Panc1 (cell line): ENCODE data around the gene DYNAP. TPM values are rescaled to one million over a fixed set of nuclear protein-coding genes. Genes with fewer than 3 reads are reported as not detected.

Experiments used
- ATAC-seq: fragments of 200-7000 bp; cut with Tn5 transposase; 2 replicates; pipeline ENCODE4 v1.9.1; 2020; ENCODE audit warnings: mild to moderate bottlenecking, moderate library complexity
- BruUV-seq: library from RNA; stranded (reverse); fragments of 400-500 nt; replicated peaks from 2 replicates; lab custom pipeline; 2021; lab: Mats Ljungman, UMichigan
- CTCF ChIA-PET: fragments of 300-600 bp; sonication (Branson Sonifier 250); formaldehyde crosslinking; loops from one replicate; lab custom pipeline; 2022; ENCODE audit warnings: antibody characterized with exemption; lab: Charles Lee
- POLR2A ChIA-PET: fragments of 300-600 bp; sonication (Branson Sonifier 250); formaldehyde crosslinking; loops from one replicate; lab custom pipeline; 2022; ENCODE audit warnings: antibody characterized with exemption; lab: Charles Lee
- DNase-seq: peaks from one replicate; pipeline ENCODE4 v3.0.0-alpha.2; 2010; ENCODE audit warnings: low read depth, low spot score
- H3K27ac ChIP-seq: 2 replicates; pipeline ENCODE4 v1.5.1; 2011; ENCODE audit warnings: mild to moderate bottlenecking, low read length, inconsistent platforms
- H3K27me3 ChIP-seq: fragments of 200-500 bp; sonication (Bioruptor generic); 2 replicates; pipeline ENCODE4 v1.6.0; 2014; ENCODE audit warnings: low read length, inconsistent platforms; ENCODE audit not compliant: control insufficient read depth, insufficient read depth
- H3K36me3 ChIP-seq: fragments of 200-500 bp; sonication (Bioruptor generic); 2 replicates; pipeline ENCODE4 v1.5.1; 2014; ENCODE audit warnings: inconsistent platforms, mild to moderate bottlenecking, low read length, moderate library complexity; ENCODE audit not compliant: control insufficient read depth, insufficient read depth
- H3K4me1 ChIP-seq: 2 replicates; pipeline ENCODE4 v1.5.1; 2011; ENCODE audit warnings: inconsistent platforms, mild to moderate bottlenecking, low read length, moderate library complexity; ENCODE audit not compliant: control insufficient read depth, insufficient read depth
- H3K4me3 ChIP-seq, 2 experiments: 2 replicates each; pipeline ENCODE4 v1.5.1; 2011 to 2012; ENCODE audit warnings: low read depth in 2 of 2, low read length in 2 of 2, mild to moderate bottlenecking in 2 of 2, inconsistent platforms in 1 of 2, moderate library complexity in 1 of 2
- H3K9me3 ChIP-seq: fragments of 200-500 bp; sonication (Bioruptor generic); 2 replicates; pipeline ENCODE4 v1.5.1; 2014; ENCODE audit warnings: low read depth, mild to moderate bottlenecking, inconsistent platforms, low read length, moderate library complexity; ENCODE audit not compliant: control insufficient read depth, insufficient read depth
- POLR2AphosphoS5 ChIP-seq: IDR thresholded peaks from 2 replicates; pipeline ENCODE4 v1.6.1; 2012; ENCODE audit warnings: mild to moderate bottlenecking, low read depth, low read length, moderate library complexity
- SIN3A ChIP-seq: IDR thresholded peaks from 2 replicates; pipeline ENCODE4 v1.6.1; 2012; ENCODE audit warnings: low read depth, mild to moderate bottlenecking, low read length, moderate library complexity, borderline replicate concordance; ENCODE audit not compliant: insufficient read depth
- TCF7L2 ChIP-seq: IDR thresholded peaks from 2 replicates; pipeline ENCODE4 v1.6.1; 2011; ENCODE audit warnings: mild to moderate bottlenecking, low read depth, low read length, inconsistent platforms
- in situ Hi-C: cut with HindIII; loops from 2 replicates; pipeline ENCODE4 v1.10.0; 2016; ENCODE audit warnings: low sequenced_read_pairs, low pct_unique_long_range_greater_than_20kb
- intact Hi-C: fragments of 100-400 bp; cut with micrococcal nuclease; formaldehyde crosslinking; loops from one replicate; pipeline ENCODE4 v1.10.0; 2022; ENCODE audit not compliant: unreplicated experiment
- total RNA-seq: library from RNA; stranded (reverse); gene quantifications from one replicate; pipeline ENCODE4 v1.2.1, GENCODE V29; 2021; ENCODE audit not compliant: unreplicated experiment
- TF ChIP-seq, protein P1 (sequence below), 2 experiments: IDR thresholded peaks; 2 replicates each; pipeline ENCODE4 v1.6.1; 2011 to 2012; ENCODE audit warnings: low read depth in 2 of 2, control low read depth in 1 of 2, low read length in 1 of 2, mild to moderate bottlenecking in 1 of 2, moderate library complexity in 1 of 2; ENCODE audit not compliant: insufficient read depth in 1 of 2
- TF ChIP-seq, protein P2 (sequence below): fragments of 450-650 bp; IDR thresholded peaks from 2 replicates; pipeline ENCODE4 v1.5.1; 2017; ENCODE audit warnings: mild to moderate bottlenecking

DYNAP gene
- total RNA-seq, 1 experiment from 2014 or later: not detected

DNA sequence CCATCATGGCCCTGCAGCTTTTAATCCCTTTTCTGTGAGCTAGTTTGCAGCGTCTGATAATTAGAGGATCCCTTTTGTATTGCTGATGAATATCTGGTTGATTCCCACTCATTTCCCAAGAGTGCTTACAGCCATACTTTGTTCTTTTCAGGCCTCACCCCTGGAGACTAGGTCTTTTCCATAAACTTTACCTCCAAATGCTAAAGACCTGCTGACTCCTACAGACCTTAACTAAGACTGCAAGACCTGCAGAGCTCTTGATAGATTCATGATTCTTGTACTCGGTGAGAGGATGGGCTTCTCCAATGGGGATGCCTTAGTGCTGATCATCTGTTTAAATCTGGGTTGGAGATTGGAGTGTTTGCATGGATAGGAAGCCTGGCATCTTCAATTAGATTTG lies 33.1 kb upstream of the DYNAP start:
- CTCF ChIA-PET: no interaction called here
- DNase-seq: no peak
- Histone ChIP-seq H3K27me3 (no peaks in the 10 kb centered on the region), H3K9me3 (no peaks in the 10 kb centered on the region), H3K4me1 (no peaks in the 10 kb centered on the region), H3K4me3 (no peak overlapping the region), H3K27ac (no peak overlapping the region), H3K36me3 (no peaks in the 10 kb centered on the region)
- in situ Hi-C loops (no loop called here), intact Hi-C loops (loop anchor here (10.0 kb wide), 1 partner anchor 87 kb away; no protein-coding TSS in a partner anchor)
- ATAC-seq: no peak
- no peak for TF ChIP-seq TCF7L2
- TF ChIP-seq POLR2AphosphoS5: no peak
- TF ChIP-seq, protein P1, sequence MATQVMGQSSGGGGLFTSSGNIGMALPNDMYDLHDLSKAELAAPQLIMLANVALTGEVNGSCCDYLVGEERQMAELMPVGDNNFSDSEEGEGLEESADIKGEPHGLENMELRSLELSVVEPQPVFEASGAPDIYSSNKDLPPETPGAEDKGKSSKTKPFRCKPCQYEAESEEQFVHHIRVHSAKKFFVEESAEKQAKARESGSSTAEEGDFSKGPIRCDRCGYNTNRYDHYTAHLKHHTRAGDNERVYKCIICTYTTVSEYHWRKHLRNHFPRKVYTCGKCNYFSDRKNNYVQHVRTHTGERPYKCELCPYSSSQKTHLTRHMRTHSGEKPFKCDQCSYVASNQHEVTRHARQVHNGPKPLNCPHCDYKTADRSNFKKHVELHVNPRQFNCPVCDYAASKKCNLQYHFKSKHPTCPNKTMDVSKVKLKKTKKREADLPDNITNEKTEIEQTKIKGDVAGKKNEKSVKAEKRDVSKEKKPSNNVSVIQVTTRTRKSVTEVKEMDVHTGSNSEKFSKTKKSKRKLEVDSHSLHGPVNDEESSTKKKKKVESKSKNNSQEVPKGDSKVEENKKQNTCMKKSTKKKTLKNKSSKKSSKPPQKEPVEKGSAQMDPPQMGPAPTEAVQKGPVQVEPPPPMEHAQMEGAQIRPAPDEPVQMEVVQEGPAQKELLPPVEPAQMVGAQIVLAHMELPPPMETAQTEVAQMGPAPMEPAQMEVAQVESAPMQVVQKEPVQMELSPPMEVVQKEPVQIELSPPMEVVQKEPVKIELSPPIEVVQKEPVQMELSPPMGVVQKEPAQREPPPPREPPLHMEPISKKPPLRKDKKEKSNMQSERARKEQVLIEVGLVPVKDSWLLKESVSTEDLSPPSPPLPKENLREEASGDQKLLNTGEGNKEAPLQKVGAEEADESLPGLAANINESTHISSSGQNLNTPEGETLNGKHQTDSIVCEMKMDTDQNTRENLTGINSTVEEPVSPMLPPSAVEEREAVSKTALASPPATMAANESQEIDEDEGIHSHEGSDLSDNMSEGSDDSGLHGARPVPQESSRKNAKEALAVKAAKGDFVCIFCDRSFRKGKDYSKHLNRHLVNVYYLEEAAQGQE (IDR thresholded peaks at IDR 0.05; ENCODE audit: insufficient read depth in 1 of 2, low read depth in 2 of 2, low read length in 1 of 2): no peak
- TF ChIP-seq, protein P2, sequence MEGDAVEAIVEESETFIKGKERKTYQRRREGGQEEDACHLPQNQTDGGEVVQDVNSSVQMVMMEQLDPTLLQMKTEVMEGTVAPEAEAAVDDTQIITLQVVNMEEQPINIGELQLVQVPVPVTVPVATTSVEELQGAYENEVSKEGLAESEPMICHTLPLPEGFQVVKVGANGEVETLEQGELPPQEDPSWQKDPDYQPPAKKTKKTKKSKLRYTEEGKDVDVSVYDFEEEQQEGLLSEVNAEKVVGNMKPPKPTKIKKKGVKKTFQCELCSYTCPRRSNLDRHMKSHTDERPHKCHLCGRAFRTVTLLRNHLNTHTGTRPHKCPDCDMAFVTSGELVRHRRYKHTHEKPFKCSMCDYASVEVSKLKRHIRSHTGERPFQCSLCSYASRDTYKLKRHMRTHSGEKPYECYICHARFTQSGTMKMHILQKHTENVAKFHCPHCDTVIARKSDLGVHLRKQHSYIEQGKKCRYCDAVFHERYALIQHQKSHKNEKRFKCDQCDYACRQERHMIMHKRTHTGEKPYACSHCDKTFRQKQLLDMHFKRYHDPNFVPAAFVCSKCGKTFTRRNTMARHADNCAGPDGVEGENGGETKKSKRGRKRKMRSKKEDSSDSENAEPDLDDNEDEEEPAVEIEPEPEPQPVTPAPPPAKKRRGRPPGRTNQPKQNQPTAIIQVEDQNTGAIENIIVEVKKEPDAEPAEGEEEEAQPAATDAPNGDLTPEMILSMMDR: no peak
- TF ChIP-seq SIN3A: no peak
- no TSS peak for BruUV-seq
- POLR2A ChIA-PET: interaction anchor here (0.5 kb wide), 1 partner anchor 212 kb away, joined by 5 read pairs; no protein-coding TSS in a partner anchor

DNA sequence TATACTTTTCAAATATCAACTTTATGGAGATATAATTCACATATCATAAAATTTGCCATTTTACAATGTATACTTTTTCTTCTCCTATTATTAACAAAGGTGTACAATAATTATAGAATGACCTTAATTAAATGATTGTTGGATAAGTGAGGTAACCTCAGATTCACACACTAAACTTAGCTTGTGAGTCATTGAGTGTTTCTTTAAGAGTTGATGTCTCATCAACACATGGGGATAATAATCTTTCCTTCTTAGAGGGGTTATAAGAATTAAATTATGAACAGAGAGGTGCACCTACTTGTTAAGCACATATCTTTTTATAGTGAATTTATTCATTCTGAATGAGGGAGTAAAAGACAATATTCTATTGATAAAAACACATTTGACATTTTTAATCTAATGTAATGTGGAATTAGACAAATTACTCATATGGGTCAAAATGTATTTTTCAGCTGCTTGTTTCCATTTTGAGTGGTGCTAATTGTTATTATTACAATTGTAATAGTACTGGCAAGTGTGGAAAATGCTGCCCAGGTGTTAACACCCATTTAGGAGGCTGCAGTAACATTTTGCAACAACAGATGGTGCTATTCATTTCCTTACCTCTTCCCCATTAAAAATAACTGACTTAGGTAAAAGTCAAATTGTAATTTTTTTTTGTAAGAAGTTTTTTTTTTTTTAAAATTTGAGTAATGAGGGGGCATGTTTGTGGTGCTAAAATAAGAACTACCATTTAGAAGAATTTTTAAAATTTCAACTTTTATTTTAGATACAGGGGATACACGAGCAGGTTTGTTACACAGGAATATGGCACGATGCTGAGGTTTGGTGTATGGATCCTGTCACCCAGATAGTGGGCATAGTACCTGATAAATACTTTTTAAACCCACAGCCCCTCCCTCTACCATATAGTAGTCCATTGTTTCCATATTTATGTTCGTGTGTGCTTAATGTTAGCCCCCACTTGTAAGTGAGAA lies 32.1 kb upstream of the DYNAP start:
- no peaks in the 10 kb centered on the region for H3K4me1 ChIP-seq
- intact Hi-C loops: loop anchor here (10.0 kb wide), 1 partner anchor 86 kb away; no protein-coding TSS in a partner anchor
- TF ChIP-seq TCF7L2: no peak
- TF ChIP-seq SIN3A: no peak
- no peak for TF ChIP-seq POLR2AphosphoS5
- TF ChIP-seq, protein P2: peak; percentile 46; the same call in 1 of the 2 replicates
- TF ChIP-seq, protein P1 (IDR thresholded peaks at IDR 0.05; ENCODE audit: insufficient read depth in 1 of 2, low read depth in 2 of 2, low read length in 1 of 2): no peak
- ChIA-PET POLR2A (no interaction called here), CTCF (no interaction called here)
- H3K9me3 ChIP-seq: no peaks in the 10 kb centered on the region
- no peaks in the 10 kb centered on the region for H3K27me3 ChIP-seq
- ATAC-seq (no peak), DNase-seq (peak; percentile 25)
- in situ Hi-C loops: no loop called here
- H3K36me3 ChIP-seq: no peaks in the 10 kb centered on the region
- H3K27ac ChIP-seq: no peak overlapping the region
- no peak overlapping the region for H3K4me3 ChIP-seq
- no TSS peak for BruUV-seq
